Bronchial epithelial cell (primary cell): ENCODE results near the gene CFAP20DC. TPM values are rescaled to one million over a fixed set of nuclear protein-coding genes. Genes with fewer than 3 reads are reported as not detected.
"Not testable (repeated sequence)": the region's sequence is repeated elsewhere in the genome, so short reads cannot be mapped to it uniquely, and the experiment has no call there.

ENCODE experiments used
- DNase-seq: peaks from one replicate; pipeline ENCODE4 v3.0.0-alpha.2; 2010; ENCODE audit warnings: low read depth
- FAIRE-seq: peaks from 2 replicates; lab custom pipeline; 2011; peaks lifted over from hg19 to GRCh38; lab: Jason Lieb, UNC
- H3K27me3 ChIP-seq: 2 replicates; pipeline ENCODE4 v1.5.1; 2011; ENCODE audit warnings: low read length; ENCODE audit not compliant: control insufficient read depth, insufficient read depth
- H3K36me3 ChIP-seq: 2 replicates; pipeline ENCODE4 v1.5.1; 2011; ENCODE audit warnings: low read length; ENCODE audit not compliant: control insufficient read depth, insufficient read depth
- H3K4me3 ChIP-seq: 2 replicates; pipeline ENCODE4 v1.5.1; 2011; ENCODE audit warnings: mild to moderate bottlenecking, low read depth, low read length, control low read depth
- total RNA-seq: library from RNA; depleted of rRNA; stranded (reverse); fragments of >200 nt; gene quantifications from 2 replicates; pipeline ENCODE4 v1.2.1, GENCODE V29; 2014
- TF ChIP-seq, protein P1 (sequence below): IDR thresholded peaks from 2 replicates; pipeline ENCODE4 v1.5.1; 2011; ENCODE audit warnings: mild to moderate bottlenecking, moderate library complexity, low read length, control low read depth, inconsistent platforms; ENCODE audit not compliant: insufficient read depth, severe bottlenecking

Gene CFAP20DC
- total RNA-seq, 1 donor from 2014 or later, result 6.8 TPM

DNA sequence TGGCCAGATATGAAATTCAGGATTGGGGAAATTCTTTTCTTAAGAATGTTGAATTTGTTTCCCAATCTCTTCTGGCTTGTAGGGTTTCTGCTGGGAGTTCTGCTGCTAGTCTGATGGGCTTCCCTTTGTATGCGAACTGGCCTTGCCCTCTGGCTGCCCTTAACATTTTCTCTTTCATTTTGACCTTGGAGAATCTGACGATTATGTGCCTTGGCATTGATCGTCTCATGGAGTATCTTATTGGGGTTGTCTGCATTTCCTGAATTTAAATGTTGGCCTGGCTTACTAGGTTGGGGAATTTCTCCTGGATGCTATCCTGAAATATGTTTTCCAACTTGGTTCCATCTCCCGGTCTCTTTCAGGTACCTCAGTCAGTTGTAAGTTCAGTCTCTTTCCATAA, 152.2 kb downstream of the CFAP20DC start:
- DNase-seq (no peak), FAIRE-seq (no peak)
- TF ChIP-seq, protein P1, sequence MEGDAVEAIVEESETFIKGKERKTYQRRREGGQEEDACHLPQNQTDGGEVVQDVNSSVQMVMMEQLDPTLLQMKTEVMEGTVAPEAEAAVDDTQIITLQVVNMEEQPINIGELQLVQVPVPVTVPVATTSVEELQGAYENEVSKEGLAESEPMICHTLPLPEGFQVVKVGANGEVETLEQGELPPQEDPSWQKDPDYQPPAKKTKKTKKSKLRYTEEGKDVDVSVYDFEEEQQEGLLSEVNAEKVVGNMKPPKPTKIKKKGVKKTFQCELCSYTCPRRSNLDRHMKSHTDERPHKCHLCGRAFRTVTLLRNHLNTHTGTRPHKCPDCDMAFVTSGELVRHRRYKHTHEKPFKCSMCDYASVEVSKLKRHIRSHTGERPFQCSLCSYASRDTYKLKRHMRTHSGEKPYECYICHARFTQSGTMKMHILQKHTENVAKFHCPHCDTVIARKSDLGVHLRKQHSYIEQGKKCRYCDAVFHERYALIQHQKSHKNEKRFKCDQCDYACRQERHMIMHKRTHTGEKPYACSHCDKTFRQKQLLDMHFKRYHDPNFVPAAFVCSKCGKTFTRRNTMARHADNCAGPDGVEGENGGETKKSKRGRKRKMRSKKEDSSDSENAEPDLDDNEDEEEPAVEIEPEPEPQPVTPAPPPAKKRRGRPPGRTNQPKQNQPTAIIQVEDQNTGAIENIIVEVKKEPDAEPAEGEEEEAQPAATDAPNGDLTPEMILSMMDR, result no peak
- Histone ChIP-seq H3K36me3 (no peaks in the 10 kb centered on the region), H3K27me3 (no peaks in the 10 kb centered on the region), H3K4me3 (no peak overlapping the region)

- not testable (repeated sequence) for H3K27me3 ChIP-seq, FAIRE-seq, H3K4me3 ChIP-seq, DNase-seq, H3K36me3 ChIP-seq
These were observed 154.1 kb downstream of the CFAP20DC start for GRCh38 chr3:58895678-58896077.

DNA sequence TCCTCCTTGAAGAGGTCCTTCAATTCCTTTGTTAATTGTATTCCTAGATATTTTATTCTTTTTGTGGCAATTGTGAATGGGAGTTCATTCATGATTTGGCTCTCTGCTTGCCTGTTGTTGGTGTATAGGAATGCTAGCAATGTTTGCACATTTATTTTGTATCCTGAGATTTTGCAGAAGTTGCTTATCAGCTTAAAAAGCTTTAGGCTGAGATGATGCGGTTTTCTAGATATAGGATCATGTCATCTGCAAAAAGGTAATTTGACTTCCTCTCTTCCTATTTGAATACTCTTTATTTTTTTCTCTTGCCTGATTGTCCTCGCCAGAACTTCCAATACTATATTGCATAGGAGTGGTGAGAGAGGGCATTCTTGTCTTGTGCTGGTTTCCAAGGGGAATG, 157.3 kb downstream of the CFAP20DC start:
- H3K27me3 ChIP-seq, FAIRE-seq, H3K36me3 ChIP-seq, H3K4me3 ChIP-seq, DNase-seq: not testable (repeated sequence)

DNA sequence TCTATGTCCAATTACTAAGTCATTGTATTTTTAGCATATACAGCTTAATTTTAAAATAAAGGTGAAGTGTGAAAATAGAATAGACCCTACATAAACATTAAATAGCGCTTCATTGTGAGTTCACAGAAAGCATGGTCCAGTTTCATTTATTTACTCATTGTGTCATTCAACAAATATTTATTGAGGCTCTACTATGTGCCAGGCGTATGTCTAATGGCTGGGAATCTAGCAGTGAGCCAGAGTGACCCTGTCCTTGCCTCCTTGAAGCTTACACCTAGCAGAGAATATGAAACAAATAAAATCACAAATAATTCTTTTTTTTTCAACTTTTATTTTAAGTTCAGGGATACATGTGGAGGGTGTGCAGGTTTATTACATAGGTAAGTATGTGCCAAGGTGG, 161.7 kb downstream of the CFAP20DC start:
- TF ChIP-seq, protein P1, result no peak
- Histone ChIP-seq H3K36me3 (no peaks in the 10 kb centered on the region), H3K27me3 (no peaks in the 10 kb centered on the region), H3K4me3 (no peak overlapping the region)
- no peak for DNase-seq
- no peak for FAIRE-seq

DNA sequence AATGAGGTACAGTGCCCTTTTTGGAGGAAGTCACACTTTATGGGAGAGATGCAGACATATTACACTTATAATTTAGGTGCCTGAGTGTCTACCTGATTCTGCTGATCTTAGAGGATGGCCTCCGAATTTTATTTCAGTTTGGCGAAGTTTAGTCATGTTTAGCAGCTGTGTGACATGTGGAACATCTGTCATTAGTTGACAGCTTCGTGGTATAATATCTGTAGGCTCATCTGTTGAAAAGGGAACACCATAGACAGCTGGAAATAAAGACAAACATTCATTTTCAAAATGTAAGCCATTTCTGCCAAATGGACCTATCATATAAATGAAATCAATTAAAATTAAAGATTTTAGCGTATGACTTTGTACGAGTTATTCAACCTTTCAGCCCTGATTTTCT, 165.4 kb downstream of the CFAP20DC start:
- Histone ChIP-seq H3K27me3 (no peaks in the 10 kb centered on the region), H3K4me3 (no peak overlapping the region), H3K36me3 (no peaks in the 10 kb centered on the region)
- FAIRE-seq (no peak), DNase-seq (no peak)
- TF ChIP-seq, protein P1, result no peak

DNA sequence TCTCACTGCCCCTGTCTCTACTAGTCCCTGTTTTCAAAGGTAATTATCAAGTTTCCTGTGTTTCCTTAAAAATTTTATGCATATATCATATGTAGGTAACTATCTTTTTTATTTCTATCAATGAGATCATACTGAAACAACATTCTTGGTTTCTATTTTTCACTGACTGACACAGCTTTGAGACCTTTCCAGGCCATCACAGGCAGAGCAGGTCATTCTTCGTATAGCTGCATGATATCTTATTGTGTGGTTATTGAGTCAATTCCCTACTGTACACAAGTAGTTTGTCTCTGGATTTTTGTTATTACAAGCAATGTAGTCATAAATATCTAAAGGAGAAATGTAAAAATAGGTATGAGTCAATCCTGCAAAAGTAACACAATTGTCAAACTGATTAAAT, 169.6 kb downstream of the CFAP20DC start:
- H3K27me3 ChIP-seq, result no peaks in the 10 kb centered on the region
- no peaks in the 10 kb centered on the region for H3K36me3 ChIP-seq
- no peak for FAIRE-seq
- peak; percentile 81 for DNase-seq
- H3K4me3 ChIP-seq, result no peak overlapping the region
- TF ChIP-seq, protein P1, result no peak

DNA sequence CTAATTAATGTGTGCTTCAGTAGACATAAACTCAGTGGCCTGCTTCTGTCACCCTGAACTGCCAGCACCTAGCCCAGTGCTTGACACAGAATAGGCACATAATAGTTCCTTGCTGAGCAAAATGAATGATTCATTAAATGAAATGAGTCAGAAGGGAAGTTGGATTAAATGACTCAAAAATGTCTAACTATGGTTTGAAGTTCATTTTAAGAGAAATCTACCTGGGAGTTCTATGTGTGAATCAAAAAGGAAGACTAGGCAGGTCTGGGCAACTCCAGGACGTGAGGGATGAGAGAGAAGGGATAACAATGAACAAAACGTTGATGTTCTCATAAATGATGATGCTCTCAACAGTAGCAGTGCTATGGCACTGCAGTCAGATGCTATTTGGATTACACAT, 175.0 kb downstream of the CFAP20DC start:
- DNase-seq (peak; percentile 99), FAIRE-seq (peak; percentile 87)
- Histone ChIP-seq H3K36me3 (no peaks in the 10 kb centered on the region), H3K27me3 (no peaks in the 10 kb centered on the region), H3K4me3 (no peak overlapping the region)
- TF ChIP-seq, protein P1, result no peak
